IPS-15b (cell line): Measurements from ENCODE around the gene R3HDM4.
"Not testable (repeated sequence)": the region's sequence is repeated elsewhere in the genome, so short reads cannot be mapped to it uniquely, and the experiment has no call there.

Experiments
- H3K27me3 ChIP-seq: one replicate; pipeline ENCODE4 v1.6.1; 2013; ENCODE audit warnings: low read length; ENCODE audit not compliant: control insufficient read depth, insufficient read depth
- H3K36me3 ChIP-seq: one replicate; pipeline ENCODE4 v1.6.1; 2013; ENCODE audit warnings: low read length; ENCODE audit not compliant: control insufficient read depth, insufficient read depth
- H3K4me1 ChIP-seq: one replicate; pipeline ENCODE4 v1.6.1; 2013; ENCODE audit warnings: mild to moderate bottlenecking, low read length; ENCODE audit not compliant: control insufficient read depth, insufficient read depth
- H3K4me3 ChIP-seq: one replicate; pipeline ENCODE4 v1.5.1; 2013; ENCODE audit warnings: low read depth, low read length
- H3K9ac ChIP-seq: one replicate; pipeline ENCODE4 v1.6.1; 2013; ENCODE audit warnings: low read depth, mild to moderate bottlenecking, low read length
- H3K9me3 ChIP-seq: one replicate; pipeline ENCODE4 v1.6.1; 2013; ENCODE audit warnings: mild to moderate bottlenecking, low read length; ENCODE audit not compliant: control insufficient read depth, insufficient read depth

The R3HDM4 gene

DNA sequence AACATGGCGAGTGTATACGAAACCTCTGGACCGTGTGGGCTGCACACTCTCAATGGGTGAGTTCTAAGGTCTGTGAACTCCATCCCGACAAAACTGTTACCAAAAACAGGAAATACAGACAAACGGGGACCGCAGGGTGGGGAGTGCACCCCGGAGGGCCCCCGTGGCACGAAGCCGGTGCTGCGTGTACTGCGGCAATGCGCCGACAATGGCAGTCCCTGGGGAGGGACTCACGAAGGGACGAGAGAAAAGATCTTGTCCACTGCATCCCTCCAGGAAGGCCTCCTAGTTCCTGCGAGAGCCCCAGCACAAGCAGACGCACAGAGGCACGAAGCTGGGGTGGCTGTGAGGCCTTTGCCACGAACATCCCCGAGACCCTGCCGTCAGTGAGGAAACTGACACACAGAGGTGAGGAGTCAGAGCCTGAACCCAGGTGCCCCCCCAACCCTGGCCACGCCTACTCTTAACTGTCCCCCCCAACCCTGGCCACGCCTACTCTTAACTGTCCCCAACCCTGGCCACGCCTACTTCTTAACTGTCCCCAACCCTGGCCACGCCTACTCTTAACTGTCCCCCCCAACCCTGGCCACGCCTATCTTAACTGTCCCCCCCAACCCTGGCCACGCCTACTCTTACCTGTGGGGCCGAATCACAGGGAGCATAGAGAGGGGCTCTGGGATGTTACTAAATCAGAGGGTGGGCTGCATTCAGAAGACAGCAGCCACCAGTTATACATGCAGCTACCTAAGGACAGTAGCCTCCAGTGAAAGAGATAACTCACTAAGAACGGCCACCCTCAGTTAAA lies 24.2 kb downstream of the R3HDM4 start:
- Histone ChIP-seq H3K36me3 (peaks cover 44% of the 10 kb centered on the region), H3K9me3 (no peaks in the 10 kb centered on the region), H3K27me3 (no peaks in the 10 kb centered on the region), H3K4me3 (no peak overlapping the region), H3K9ac (no peak overlapping the region), H3K4me1 (no peaks in the 10 kb centered on the region)

DNA sequence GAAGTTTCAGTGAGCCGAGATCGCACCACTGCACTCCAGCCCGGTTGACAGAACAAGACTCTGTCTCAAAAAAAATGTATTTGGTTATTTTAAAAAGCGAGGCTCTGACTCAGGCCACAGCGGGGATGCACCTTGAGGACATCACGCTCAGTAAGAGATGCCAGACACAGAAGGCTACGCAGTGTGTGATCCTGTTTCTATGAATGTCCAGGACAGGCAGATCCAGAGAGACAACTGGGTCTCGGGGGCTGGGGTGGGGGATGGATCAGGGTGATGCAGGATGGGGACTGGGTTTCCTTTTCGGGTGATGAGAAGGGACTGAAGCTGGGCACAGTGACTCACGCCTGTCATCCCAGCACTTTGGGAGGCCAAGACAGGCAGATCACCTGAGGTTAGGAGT lies 25.4 kb downstream of the R3HDM4 start:
- Histone ChIP-seq H3K4me3 (no peak overlapping the region), H3K4me1 (no peaks in the 10 kb centered on the region), H3K36me3 (peaks cover 51% of the 10 kb centered on the region), H3K9me3 (no peaks in the 10 kb centered on the region), H3K9ac (no peak overlapping the region), H3K27me3 (no peaks in the 10 kb centered on the region)

GRCh38 chr19:887072-887471 lies 25.9 kb downstream of the R3HDM4 start:
- H3K27me3 ChIP-seq: no peaks in the 10 kb centered on the region
- H3K4me1 ChIP-seq: no peaks in the 10 kb centered on the region
- peaks cover 52% of the 10 kb centered on the region for H3K36me3 ChIP-seq
- H3K9ac ChIP-seq: no peak overlapping the region
- no peaks in the 10 kb centered on the region for H3K9me3 ChIP-seq
- no peak overlapping the region for H3K4me3 ChIP-seq

DNA sequence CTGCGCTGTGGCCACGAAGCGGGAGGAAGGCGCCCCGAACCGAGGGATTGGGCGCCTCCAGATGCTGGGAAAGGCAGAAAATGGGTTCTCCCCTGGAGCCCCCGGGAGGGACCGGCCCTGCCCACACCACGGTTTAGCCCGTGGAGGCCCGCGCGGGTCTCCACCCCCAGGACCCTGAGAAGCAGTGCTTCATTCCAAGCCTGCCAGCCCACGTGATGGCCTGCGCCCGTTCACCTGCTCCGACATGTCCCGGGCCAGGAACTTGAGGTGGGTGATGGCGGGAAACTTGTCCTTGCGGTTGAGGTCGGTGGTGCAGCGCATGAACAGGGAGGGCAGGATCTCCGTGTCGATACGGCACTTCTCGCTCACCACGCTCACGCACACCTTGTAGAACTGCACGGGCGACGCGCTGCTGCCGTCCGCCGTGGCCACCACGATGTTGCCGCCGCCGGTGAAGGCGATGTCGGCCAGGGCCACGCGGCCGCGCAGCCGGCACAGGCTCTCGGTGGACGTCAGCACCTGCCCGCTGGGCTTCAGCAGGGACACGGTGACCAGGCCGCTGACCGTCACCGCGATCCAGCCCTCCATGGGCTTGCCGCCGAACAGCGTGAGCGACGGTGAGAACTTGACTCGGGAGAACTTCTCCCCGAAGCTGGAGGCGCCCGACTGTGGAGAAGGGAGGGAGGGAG lies 27.3 kb downstream of the R3HDM4 start:
- H3K27me3 ChIP-seq: no peaks in the 10 kb centered on the region

DNA sequence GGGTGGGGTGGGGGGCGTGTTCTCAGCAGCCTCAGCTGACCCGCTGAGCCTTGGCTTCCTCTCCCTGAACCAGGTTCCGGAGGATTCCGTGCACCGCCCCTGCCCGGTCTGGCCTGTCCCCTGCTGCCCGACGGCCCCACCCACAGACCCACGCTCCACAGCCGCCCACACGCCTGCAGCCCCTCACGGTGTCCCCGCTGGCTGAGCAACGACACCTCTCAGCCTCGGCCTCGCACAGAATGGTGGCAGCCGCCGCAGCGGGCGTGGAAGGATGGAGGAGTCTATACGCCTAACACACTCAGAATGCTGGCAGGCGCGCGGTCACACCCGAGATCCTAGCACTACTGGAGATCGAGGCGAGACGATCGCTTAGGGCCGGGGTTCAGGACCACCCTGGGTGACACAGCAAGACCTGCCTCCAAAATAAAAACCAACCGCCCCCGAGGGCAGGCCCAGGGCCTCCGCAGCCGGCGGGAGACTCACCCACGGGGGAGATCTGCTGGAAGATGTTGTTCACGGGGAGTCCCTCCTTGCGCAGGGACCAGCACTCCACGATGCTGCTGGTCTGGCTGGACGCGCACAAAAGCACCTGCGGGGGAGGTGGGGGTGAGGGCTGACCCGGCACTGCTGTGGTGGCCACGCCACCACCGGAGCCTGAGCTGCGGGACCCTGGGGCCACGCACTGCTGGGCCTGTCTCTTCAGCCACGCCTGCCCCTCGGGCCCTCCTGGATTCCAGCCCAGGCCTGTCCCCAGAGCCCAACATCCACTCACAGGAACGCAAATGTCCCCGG lies 28.4 kb downstream of the R3HDM4 start:
- Histone ChIP-seq H3K9ac (no peak overlapping the region), H3K4me3 (no peak overlapping the region), H3K4me1 (no peaks in the 10 kb centered on the region), H3K36me3 (peaks cover 42% of the 10 kb centered on the region), H3K27me3 (no peaks in the 10 kb centered on the region), H3K9me3 (no peaks in the 10 kb centered on the region)

More for the DNA sequence above, 27.3 kb downstream of the R3HDM4 start:
- no peaks in the 10 kb centered on the region for H3K9me3 ChIP-seq
- peaks cover 53% of the 10 kb centered on the region for H3K36me3 ChIP-seq
- no peak overlapping the region for H3K4me3 ChIP-seq
- H3K9ac ChIP-seq: no peak overlapping the region
- no peaks in the 10 kb centered on the region for H3K4me1 ChIP-seq

DNA sequence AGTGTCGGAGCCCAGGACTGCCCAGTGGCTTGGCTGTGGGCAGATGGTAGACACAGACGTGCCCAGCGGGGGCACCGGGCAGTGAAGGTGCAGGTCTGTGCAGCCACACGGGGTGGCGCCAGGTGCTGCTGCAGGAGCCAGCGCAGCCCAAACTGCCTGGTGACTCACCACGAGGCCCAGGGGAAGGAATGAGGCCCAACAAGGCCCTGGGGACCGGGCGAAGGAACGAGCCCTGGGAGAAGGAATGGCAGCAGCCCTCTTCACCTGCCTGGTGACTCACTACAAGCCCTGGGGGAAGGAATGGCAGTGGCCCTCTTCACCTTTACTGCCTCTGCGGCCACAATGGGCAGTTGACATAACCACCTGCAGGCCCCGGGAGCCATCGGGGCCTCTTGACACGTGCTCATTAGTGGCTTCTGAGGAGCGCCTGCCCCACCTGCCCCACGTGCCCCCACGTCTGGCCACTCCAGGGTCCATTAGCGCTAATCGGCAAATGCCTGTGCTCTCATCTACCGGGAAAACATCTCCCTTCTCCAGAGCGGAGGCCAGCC lies 29.3 kb downstream of the R3HDM4 start:
- Histone ChIP-seq H3K36me3 (peaks cover 39% of the 10 kb centered on the region), H3K27me3 (no peaks in the 10 kb centered on the region), H3K9me3 (no peaks in the 10 kb centered on the region), H3K9ac (no peak overlapping the region), H3K4me3 (no peak overlapping the region), H3K4me1 (no peaks in the 10 kb centered on the region)

- Histone ChIP-seq H3K27me3 (no peaks in the 10 kb centered on the region), H3K4me1 (no peaks in the 10 kb centered on the region), H3K9me3 (no peaks in the 10 kb centered on the region), H3K36me3 (peaks cover 36% of the 10 kb centered on the region), H3K9ac (no peak overlapping the region), H3K4me3 (no peak overlapping the region)
Measured at GRCh38 chr19:882871-883497, 30.0 kb downstream of the R3HDM4 start.

- Histone ChIP-seq H3K36me3 (peaks cover 36% of the 10 kb centered on the region), H3K9me3 (no peaks in the 10 kb centered on the region), H3K9ac (no peak overlapping the region), H3K4me1 (no peaks in the 10 kb centered on the region), H3K4me3 (no peak overlapping the region), H3K27me3 (no peaks in the 10 kb centered on the region)
Measured at GRCh38 chr19:881385-882071, 31.5 kb downstream of the R3HDM4 start.

GRCh38 chr19:879711-880438 lies 33.1 kb downstream of the R3HDM4 start:
- Histone ChIP-seq H3K4me1 (no peaks in the 10 kb centered on the region), H3K9ac (no peak overlapping the region), H3K27me3 (no peaks in the 10 kb centered on the region), H3K9me3 (no peaks in the 10 kb centered on the region), H3K36me3 (peaks cover 33% of the 10 kb centered on the region), H3K4me3 (no peak overlapping the region)

GRCh38 chr19:878751-879561 lies 34.1 kb downstream of the R3HDM4 start:
- not testable (repeated sequence) for H3K9me3 ChIP-seq, H3K27me3 ChIP-seq, H3K4me3 ChIP-seq, H3K9ac ChIP-seq, H3K4me1 ChIP-seq
- peaks cover 33% of the 10 kb centered on the region for H3K36me3 ChIP-seq
